Measurements from ENCODE around the gene IL15.

GRCh38 chr4:141675384-141675783 lies 39.0 kb downstream of the IL15 start:
- TF ChIP-seq, protein P1, sequence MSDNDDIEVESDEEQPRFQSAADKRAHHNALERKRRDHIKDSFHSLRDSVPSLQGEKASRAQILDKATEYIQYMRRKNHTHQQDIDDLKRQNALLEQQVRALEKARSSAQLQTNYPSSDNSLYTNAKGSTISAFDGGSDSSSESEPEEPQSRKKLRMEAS (IDR thresholded peaks at IDR 0.05) = no peak
- TF ChIP-seq RXRA (IDR thresholded peaks at IDR 0.05) (no peak), ATF3 (IDR thresholded peaks at IDR 0.05) (no peak), TAF1 (conservative IDR thresholded peaks at IDR 0.05) (no peak), SP1 (IDR thresholded peaks at IDR 0.05) (no peak), JUND (IDR thresholded peaks at IDR 0.05) (no peak)
- TF ChIP-seq, protein P2, sequence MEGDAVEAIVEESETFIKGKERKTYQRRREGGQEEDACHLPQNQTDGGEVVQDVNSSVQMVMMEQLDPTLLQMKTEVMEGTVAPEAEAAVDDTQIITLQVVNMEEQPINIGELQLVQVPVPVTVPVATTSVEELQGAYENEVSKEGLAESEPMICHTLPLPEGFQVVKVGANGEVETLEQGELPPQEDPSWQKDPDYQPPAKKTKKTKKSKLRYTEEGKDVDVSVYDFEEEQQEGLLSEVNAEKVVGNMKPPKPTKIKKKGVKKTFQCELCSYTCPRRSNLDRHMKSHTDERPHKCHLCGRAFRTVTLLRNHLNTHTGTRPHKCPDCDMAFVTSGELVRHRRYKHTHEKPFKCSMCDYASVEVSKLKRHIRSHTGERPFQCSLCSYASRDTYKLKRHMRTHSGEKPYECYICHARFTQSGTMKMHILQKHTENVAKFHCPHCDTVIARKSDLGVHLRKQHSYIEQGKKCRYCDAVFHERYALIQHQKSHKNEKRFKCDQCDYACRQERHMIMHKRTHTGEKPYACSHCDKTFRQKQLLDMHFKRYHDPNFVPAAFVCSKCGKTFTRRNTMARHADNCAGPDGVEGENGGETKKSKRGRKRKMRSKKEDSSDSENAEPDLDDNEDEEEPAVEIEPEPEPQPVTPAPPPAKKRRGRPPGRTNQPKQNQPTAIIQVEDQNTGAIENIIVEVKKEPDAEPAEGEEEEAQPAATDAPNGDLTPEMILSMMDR (IDR thresholded peaks at IDR 0.05; ENCODE audit: low read depth, low read length, missing input control) = no peak
- TF ChIP-seq, protein P3, sequence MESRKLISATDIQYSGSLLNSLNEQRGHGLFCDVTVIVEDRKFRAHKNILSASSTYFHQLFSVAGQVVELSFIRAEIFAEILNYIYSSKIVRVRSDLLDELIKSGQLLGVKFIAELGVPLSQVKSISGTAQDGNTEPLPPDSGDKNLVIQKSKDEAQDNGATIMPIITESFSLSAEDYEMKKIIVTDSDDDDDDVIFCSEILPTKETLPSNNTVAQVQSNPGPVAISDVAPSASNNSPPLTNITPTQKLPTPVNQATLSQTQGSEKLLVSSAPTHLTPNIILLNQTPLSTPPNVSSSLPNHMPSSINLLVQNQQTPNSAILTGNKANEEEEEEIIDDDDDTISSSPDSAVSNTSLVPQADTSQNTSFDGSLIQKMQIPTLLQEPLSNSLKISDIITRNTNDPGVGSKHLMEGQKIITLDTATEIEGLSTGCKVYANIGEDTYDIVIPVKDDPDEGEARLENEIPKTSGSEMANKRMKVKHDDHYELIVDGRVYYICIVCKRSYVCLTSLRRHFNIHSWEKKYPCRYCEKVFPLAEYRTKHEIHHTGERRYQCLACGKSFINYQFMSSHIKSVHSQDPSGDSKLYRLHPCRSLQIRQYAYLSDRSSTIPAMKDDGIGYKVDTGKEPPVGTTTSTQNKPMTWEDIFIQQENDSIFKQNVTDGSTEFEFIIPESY (IDR thresholded peaks at IDR 0.05) = no peak
